MM.1S (cell line): Measurements from ENCODE around the gene CCL23.

ENCODE experiments used
- CTCF ChIP-seq: fragments of 300-600 bp; sonication (generic); IDR thresholded peaks from 2 replicates; pipeline ENCODE4 v1.5.1; 2016; ENCODE audit warnings: antibody characterized with exemption, low read length, mixed read lengths
- EZH2phosphoT487 ChIP-seq: fragments of 300-600 bp; sonication (generic); IDR thresholded peaks from 2 replicates; pipeline ENCODE4 v1.6.1; 2018; ENCODE audit warnings: antibody characterized with exemption, low read length

GRCh38 chr17:35998756-35999155 is 19.0 kb downstream of the CCL23 start:
- TF ChIP-seq EZH2phosphoT487 = no peak
- no peak for TF ChIP-seq CTCF
